ENCODE measurements around the gene TARBP2. TPM values are rescaled to one million over a fixed set of nuclear protein-coding genes. Genes with fewer than 3 reads are reported as not detected.

Gene TARBP2
- polyA plus RNA-seq, 1 of the 3 experiments (the other 2 are of a cell fraction) = 57.8 TPM

GRCh38 chr12:53518381-53518780 is 17.3 kb downstream of the TARBP2 start:
- WGBS (ENCODE audit: low lambda C conversion rate) = 76% methylated on average over 5 of the region's 5 CpGs
- H3K36me3 ChIP-seq (replicated peaks in 1 of 2; ENCODE audit: control insufficient read depth in 1 of 2, insufficient read depth in 2 of 2, low read length in 1 of 2) = peaks cover 58 to 74% of the 10 kb centered on the region in 2 experiments
- POLR2A ChIA-PET = no interaction called here

GRCh38 chr12:53523131-53523530 is 22.0 kb downstream of the TARBP2 start:
- H3K79me2 ChIP-seq (ENCODE audit: insufficient read depth) = no peaks in the 10 kb centered on the region
- DNase-seq = no peak
- H3K4me1 ChIP-seq (ENCODE audit: control insufficient read depth in 1 of 2, insufficient read depth in 2 of 2, low read depth in 1 of 2, low read length in 1 of 2) = no peaks in the 10 kb centered on the region
- peaks cover 4% of the 10 kb centered on the region for H3F3A ChIP-seq (replicated peaks; ENCODE audit: insufficient read depth)
- no peak overlapping the region for H3K27ac ChIP-seq (ENCODE audit: low read depth in 2 of 2, low read length in 1 of 2)
- no peaks in the 10 kb centered on the region for H4K20me1 ChIP-seq (ENCODE audit: insufficient read depth)
- whole genome bisulfite sequencing (ENCODE audit: low lambda C conversion rate) = 92% methylated on average over 3 of the region's 3 CpGs
- no peak overlapping the region for H3K9ac ChIP-seq
- H3K9me2 ChIP-seq = no peaks in the 10 kb centered on the region
- H3K36me3 ChIP-seq (replicated peaks in 1 of 2; ENCODE audit: control insufficient read depth in 1 of 2, insufficient read depth in 2 of 2, low read length in 1 of 2) = peaks cover 34 to 66% of the 10 kb centered on the region in 2 experiments
- no peak overlapping the region for H3K4me3 ChIP-seq (ENCODE audit: low read depth in 2 of 2, low read length in 1 of 2)
- ChIA-PET POLR2A (no interaction called here), CTCF (interaction anchor here (0.6 to 4.5 kb wide), 5 partner anchors 10 to 202 kb away, joined by 3 to 26 read pairs (median 4); partner anchors contain the start of genes AAAS and NPFF)
- no peaks in the 10 kb centered on the region for H3K9me3 ChIP-seq
- no peak overlapping the region for H3K4me2 ChIP-seq
- no peak overlapping the region for H2AFZ ChIP-seq (ENCODE audit: low read depth)
- no peaks in the 10 kb centered on the region for H3K27me3 ChIP-seq (ENCODE audit: insufficient read depth)
- no peak for TF ChIP-seq EP300 (IDR thresholded peaks at IDR 0.05; ENCODE audit: borderline replicate concordance in 1 of 2, low read depth in 1 of 2, low read length in 1 of 2)
- no peak for TF ChIP-seq NRF1 (IDR thresholded peaks at IDR 0.05; ENCODE audit: low read depth, low read length)
- no peak for TF ChIP-seq MAX (IDR thresholded peaks at IDR 0.05; ENCODE audit: low read depth)
- TF ChIP-seq GATA2 (CRISPR knock-in tag; IDR thresholded peaks at IDR 0.05) = no peak
- TF ChIP-seq RFX5 (IDR thresholded peaks at IDR 0.05; ENCODE audit: low read length) = no peak
- TF ChIP-seq CTCF (IDR thresholded peaks at IDR 0.05) = no peak
- TF ChIP-seq MXI1 (IDR thresholded peaks at IDR 0.05; ENCODE audit: low read depth, low read length) = no peak
- TF ChIP-seq PBX3 (IDR thresholded peaks at IDR 0.05) = no peak
- TF ChIP-seq USF2 (IDR thresholded peaks at IDR 0.05; ENCODE audit: borderline replicate concordance, low read depth, low read length) = no peak
- no peak for TF ChIP-seq IRF3 (IDR thresholded peaks at IDR 0.05; ENCODE audit: low read depth, low read length)
- TF ChIP-seq RCOR1 (IDR thresholded peaks at IDR 0.05; ENCODE audit: low read length) = no peak
- TF ChIP-seq USF1 (IDR thresholded peaks at IDR 0.05; ENCODE audit: borderline replicate concordance, low read depth) = no peak
- no peak for TF ChIP-seq FOXJ3 (CRISPR knock-in tag; IDR thresholded peaks at IDR 0.05)
- TF ChIP-seq TAF1 (IDR thresholded peaks at IDR 0.05; ENCODE audit: borderline replicate concordance, low read depth, low read length) = no peak
- no peak for TF ChIP-seq FOSL2 (IDR thresholded peaks at IDR 0.05; ENCODE audit: borderline replicate concordance, low read depth)
- TF ChIP-seq TCF12 (IDR thresholded peaks at IDR 0.05) = no peak
- TF ChIP-seq EZH2phosphoT487 (IDR thresholded peaks at IDR 0.05; ENCODE audit: borderline replicate concordance, low read depth) = no peak

More at GRCh38 chr12:53518381-53518780, 17.3 kb downstream of the TARBP2 start:
- no peak for DNase-seq
- TF ChIP-seq SMC3 (IDR thresholded peaks at IDR 0.05; ENCODE audit: low read depth, low read length) (no peak), TCF12 (IDR thresholded peaks at IDR 0.05) (no peak), IRF3 (IDR thresholded peaks at IDR 0.05; ENCODE audit: low read depth, low read length) (no peak), RCOR1 (IDR thresholded peaks at IDR 0.05; ENCODE audit: low read length) (no peak)
- H3K9me2 ChIP-seq = no peaks in the 10 kb centered on the region
- H3K4me1 ChIP-seq (ENCODE audit: control insufficient read depth in 1 of 2, insufficient read depth in 2 of 2, low read depth in 1 of 2, low read length in 1 of 2) = no peaks in the 10 kb centered on the region
- H3K9me3 ChIP-seq = no peaks in the 10 kb centered on the region
- no peak overlapping the region for H2AFZ ChIP-seq (ENCODE audit: low read depth)
- H3K9ac ChIP-seq = no peak overlapping the region
- no peaks in the 10 kb centered on the region for H3K27me3 ChIP-seq (ENCODE audit: insufficient read depth)
- H3K79me2 ChIP-seq (ENCODE audit: insufficient read depth) = no peaks in the 10 kb centered on the region
- no peak overlapping the region for H3K27ac ChIP-seq (ENCODE audit: low read depth in 2 of 2, low read length in 1 of 2)
- CTCF ChIA-PET = interaction anchor here (0.9 to 4.0 kb wide), 5 partner anchors 9 to 228 kb away, joined by 3 to 19 read pairs (median 7); partner anchors contain the start of gene TARBP2
- H3K4me3 ChIP-seq (ENCODE audit: low read depth in 2 of 2, low read length in 1 of 2) = no peak overlapping the region
- H4K20me1 ChIP-seq (ENCODE audit: insufficient read depth) = no peaks in the 10 kb centered on the region
- no peaks in the 10 kb centered on the region for H3F3A ChIP-seq (replicated peaks; ENCODE audit: insufficient read depth)
- no peak overlapping the region for H3K4me2 ChIP-seq

All from SK-N-SH (cell line).